Stimulated activated CD8-positive, alpha-beta memory T cell treated with anti-CD3 and anti-CD28 coated beads, Interleukin-7, amount 100 ng/mL, for 24 hours (primary cell): ENCODE data around the gene KIF5B.
"Not testable (repeated sequence)": the region's sequence is repeated elsewhere in the genome, so short reads cannot be mapped to it uniquely, and the experiment has no call there.

Experiments used
- DNase-seq: peaks from one replicate; pipeline ENCODE4 v3.0.0-alpha.2; 2020; ENCODE audit warnings: low read depth

Gene KIF5B

GRCh38 chr10:32059472-32059871 lies 3.2 kb upstream of the KIF5B start:
- no peak for DNase-seq

GRCh38 chr10:32057036-32057372 lies 779 bp upstream of the KIF5B start:
- DNase-seq: no peak

- peak; percentile 18 for DNase-seq
Observed at GRCh38 chr10:32055478-32056135, 618 bp downstream of the KIF5B start.

GRCh38 chr10:32054094-32054493 lies 2.1 kb downstream of the KIF5B start:
- DNase-seq: no peak

DNA sequence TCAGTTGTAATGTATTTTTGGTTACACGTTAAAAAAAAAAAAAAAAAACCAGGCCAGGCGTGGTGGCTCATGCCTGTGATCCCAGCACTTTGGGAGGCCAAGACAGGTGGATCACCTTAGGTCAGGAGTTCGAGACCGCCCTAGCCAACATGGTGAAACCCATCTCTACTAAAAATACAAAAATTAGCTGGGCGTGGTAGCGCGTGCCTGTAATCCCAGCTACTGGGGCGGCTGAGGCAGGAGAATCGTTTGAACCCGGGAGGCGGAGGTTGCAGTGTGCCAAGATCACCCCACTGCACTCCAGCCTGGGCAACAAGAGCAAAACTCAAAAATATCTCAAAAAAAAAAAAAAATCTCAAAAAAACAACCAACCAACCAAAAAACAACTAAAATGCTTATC lies 2.8 kb downstream of the KIF5B start:
- not testable (repeated sequence) for DNase-seq

DNA sequence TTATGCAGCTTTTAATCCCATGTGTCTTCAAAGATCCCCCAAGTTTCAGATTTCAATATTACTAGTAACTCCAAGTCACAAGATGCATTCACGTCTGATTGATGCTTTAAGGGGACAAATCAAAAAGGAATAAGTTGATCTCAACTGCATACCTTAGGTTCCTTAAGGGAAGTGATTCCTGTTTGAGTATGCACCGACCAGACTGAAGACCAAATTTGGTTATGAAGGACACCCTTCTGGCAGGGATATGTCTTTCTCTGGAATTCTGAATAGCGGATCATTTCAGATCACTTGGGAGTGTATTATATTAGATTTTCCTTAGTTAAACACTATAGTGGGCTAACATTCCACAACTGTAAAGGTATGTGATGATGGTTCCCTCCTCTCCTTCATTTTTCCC lies 4.3 kb downstream of the KIF5B start:
- no peak for DNase-seq

- no peak for DNase-seq
Observed at GRCh38 chr10:32050177-32050576, 6.0 kb downstream of the KIF5B start.

GRCh38 chr10:32049113-32049512 lies 7.1 kb downstream of the KIF5B start:
- no peak for DNase-seq

GRCh38 chr10:32048282-32048681 lies 7.9 kb downstream of the KIF5B start:
- DNase-seq: no peak

DNA sequence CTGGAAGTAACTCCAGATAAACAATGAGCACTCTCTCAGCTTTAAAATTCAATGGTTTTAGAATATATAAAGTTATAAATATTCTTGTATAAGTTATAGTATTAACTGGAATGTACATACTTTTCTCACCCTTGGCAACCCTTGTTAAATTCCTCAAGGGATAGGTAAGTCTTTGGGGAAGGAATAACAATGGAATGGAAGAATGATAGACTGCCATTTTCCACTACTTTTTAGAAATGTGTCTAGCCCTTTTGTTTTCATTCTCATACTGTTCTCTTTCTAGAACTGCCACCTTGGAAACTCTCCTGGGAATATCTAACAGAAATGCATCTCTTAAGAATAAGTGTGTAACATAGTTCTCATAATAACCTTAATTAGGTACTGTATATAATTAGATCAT lies 8.3 kb downstream of the KIF5B start:
- DNase-seq: no peak

GRCh38 chr10:32046151-32046550 lies 10.1 kb downstream of the KIF5B start:
- no peak for DNase-seq

DNA sequence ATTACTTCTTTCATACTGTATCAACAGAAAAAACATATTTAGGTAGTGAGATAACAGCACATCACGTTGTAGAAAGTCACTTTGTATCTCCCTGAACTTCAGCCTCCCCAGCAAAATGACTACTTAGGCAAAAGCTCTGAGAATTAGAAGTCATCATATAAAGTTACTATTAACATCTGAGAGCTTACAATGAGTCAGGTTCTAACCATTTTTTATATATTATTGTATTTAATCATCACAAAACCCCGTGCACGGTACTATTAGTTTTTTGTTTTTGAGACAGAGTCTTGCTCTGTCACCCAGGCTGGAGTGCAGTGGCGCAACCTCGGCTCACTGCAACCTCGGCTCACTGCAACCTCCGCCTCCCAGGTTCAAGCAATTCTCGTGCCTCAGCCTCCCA lies 13.5 kb downstream of the KIF5B start:
- not testable (repeated sequence) for DNase-seq

DNA sequence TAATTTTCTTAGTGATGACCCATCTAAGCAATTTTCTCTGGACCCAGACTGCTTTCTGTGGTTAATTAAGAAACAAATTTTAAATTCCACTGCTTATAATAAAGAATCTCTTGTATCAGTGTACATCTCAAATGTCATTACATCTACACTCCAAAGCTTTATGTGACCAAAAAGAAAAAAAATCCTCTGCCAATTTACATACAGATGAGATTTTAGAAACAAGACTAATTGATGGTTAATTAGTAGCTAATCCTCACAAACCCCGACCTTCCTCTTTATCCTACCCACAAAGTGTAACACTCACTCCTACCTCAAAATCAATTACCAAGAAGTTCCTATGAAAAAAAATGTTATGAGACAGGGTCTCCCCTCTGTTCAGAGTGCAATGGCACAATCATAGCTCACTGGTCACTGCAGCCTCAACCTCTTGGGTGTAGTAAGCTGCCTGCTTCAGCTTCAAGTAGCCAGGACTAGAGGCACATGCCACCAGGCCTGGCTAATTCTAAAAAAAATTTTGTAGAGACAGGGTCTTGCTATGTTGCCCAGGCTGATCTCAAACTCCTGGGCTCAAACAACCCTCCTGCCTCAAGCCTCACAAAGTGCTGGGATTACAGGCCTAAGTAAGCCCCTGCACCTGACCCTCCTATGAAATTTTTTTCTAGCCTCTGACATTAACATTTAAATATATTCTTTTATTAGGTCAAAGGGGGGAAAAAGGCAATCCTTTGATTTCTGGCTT lies 14.8 kb downstream of the KIF5B start:
- DNase-seq: no peak

DNA sequence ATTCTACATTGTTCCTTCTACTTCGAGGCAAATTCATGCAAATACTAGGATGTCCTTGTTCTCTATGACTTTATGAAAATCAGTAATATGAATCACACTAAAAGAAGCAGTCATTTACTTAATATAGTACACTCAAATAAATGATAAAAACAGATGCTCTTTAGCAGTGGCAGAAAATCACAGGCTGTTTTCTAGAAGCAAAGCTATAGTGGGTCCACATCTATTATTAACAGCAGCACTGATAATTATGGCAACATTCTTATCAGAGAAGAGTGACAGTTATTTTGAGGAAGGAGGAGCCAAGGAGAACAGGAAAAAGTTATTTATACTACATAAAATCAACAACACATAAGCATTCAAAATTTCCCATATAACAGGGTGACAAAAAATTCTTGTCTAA lies 16.5 kb downstream of the KIF5B start:
- DNase-seq: no peak

DNA sequence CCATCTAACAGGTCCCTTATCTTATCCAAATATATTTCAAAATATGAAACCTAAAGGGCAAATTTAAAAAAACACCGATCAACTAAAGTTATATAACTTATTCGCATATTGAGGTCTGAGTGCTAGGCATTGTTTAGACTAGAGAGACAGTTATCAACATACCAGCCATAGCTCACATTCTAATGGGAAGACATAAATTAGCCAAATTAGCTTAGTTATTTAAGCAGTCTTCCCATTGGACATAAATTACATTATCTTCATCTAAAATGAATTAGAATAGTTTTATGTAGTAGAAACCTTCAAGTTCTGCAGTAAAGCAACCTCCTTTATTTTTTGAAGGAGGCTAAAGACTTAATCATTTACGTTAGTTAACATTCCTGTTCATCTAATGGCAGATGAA lies 17.4 kb downstream of the KIF5B start:
- no peak for DNase-seq

- no peak for DNase-seq
Observed at GRCh38 chr10:32036922-32037321, 19.3 kb downstream of the KIF5B start.

DNA sequence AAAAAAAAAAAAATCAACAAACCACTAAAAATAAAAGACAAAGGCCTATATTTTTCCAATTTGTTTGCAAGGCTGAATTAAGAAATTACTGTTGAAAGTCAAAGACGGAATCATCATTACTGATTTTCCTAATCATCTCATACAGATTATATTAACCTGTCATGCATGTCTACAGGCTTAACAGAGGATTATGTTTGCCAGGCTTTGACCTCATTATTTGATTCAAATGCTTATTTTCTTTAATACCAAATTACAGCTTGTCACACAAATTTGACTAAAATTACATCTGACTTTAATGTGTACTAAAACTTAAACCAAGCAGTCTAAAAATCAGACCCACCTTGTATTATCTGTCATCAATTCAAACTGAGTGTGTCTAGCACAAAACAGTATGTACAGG lies 21.2 kb downstream of the KIF5B start:
- DNase-seq: no peak

- DNase-seq: no peak
Observed at GRCh38 chr10:32033171-32033570, 23.1 kb downstream of the KIF5B start.

GRCh38 chr10:32031920-32032319 lies 24.3 kb downstream of the KIF5B start:
- DNase-seq: no peak

DNA sequence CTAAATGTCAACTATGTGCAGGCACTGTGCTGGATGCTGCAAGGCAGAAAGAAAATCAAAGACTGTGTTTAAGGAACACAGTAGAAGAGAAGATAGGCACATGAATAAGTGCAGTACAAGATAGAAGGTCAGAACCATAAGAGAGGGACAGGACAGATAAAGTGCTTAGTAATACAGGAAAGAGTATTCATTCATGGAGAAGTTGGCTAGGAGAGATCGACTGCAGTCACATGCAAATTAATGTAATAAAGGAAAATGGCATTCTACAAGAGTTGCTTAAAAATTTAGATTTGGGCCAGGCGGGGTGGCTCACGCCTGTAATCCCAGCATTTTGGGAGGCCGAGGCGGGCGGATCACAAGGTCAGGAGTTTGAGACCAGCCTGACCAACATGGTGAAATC lies 24.8 kb downstream of the KIF5B start:
- DNase-seq: no peak

- DNase-seq: no peak
Observed at GRCh38 chr10:32028710-32029109, 27.5 kb downstream of the KIF5B start.

DNA sequence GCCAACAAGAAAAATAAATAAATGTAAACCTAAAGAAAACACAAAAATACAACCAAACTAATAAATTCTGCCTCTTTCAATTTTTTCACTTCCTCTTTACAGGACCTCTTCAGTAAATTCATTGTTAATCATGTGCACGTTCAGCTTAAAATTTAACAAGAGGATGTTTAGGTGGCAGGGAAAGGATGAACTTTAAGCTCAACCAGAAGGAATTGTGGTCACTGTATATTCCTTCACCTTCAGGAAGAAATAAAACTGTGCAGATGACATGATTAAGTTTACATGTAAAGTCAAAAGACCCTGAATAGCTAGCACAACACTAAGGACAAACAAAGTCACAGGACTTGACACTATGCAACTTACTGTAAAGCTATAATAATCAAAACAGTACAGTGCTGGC lies 33.0 kb downstream of the KIF5B start:
- DNase-seq: no peak

DNA sequence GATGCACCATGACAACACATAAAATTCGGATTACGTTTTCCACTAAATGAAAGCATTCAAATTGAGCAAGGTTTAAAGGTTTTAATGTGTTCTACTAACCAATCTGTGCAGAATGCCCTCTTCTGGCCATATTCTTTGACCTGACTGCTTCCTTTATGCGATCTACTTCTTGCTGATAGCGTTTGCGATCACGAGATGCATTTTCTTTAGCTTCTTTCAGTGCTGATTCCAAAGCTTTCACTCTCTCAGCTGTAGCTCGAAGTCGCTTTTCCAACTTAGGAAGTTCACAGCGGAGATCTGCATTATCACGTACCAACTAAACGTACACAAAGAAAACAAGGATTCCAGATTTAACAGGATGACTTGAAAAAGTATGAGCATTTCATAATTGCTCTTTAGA lies 39.2 kb downstream of the KIF5B start:
- DNase-seq: no peak

- no peak for DNase-seq
Observed at GRCh38 chr10:32015386-32015785, 40.8 kb downstream of the KIF5B start.
